Measurements from ENCODE around the gene KRTAP4-9.
A peak's percentile ranks its signal among the peaks of the same experiment; 100 is the strongest.
"Not testable (repeated sequence)": the region's sequence is repeated elsewhere in the genome, so short reads cannot be mapped to it uniquely, and the experiment has no call there.

The KRTAP4-9 gene

DNA sequence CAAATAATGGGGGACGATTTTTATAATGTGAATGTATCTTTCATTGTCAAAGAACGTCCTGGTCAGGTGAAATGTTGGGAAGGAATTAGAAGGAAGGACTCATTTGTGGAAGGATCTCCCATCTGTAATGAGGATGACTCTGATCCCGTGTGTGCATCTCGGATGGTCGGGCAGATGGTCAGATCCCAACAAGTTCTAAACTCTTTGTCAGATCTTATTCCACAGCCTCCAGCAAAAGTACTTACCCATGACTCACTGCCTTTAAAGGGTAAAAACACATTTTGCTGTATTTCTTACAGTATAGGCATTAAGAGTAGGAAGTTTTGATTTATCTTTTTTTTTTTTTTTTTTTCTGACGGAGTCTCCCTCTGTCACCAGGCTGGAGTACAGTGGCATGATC lies 6.7 kb upstream of the KRTAP4-9 start:
- TF ChIP-seq, protein P1, sequence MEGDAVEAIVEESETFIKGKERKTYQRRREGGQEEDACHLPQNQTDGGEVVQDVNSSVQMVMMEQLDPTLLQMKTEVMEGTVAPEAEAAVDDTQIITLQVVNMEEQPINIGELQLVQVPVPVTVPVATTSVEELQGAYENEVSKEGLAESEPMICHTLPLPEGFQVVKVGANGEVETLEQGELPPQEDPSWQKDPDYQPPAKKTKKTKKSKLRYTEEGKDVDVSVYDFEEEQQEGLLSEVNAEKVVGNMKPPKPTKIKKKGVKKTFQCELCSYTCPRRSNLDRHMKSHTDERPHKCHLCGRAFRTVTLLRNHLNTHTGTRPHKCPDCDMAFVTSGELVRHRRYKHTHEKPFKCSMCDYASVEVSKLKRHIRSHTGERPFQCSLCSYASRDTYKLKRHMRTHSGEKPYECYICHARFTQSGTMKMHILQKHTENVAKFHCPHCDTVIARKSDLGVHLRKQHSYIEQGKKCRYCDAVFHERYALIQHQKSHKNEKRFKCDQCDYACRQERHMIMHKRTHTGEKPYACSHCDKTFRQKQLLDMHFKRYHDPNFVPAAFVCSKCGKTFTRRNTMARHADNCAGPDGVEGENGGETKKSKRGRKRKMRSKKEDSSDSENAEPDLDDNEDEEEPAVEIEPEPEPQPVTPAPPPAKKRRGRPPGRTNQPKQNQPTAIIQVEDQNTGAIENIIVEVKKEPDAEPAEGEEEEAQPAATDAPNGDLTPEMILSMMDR (IDR thresholded peaks at IDR 0.05; ENCODE audit: poor library complexity, severe bottlenecking), result no peak
- H3K4me3 ChIP-seq (ENCODE audit: severe bottlenecking), result no peak overlapping the region
- DNase-seq (ENCODE audit: low spot score) (no peak), ATAC-seq (ENCODE audit: low read depth) (peak; percentile 81)
- H3K27me3 ChIP-seq (ENCODE audit: insufficient read depth, poor library complexity, severe bottlenecking), result no peaks in the 10 kb centered on the region
- no peaks in the 10 kb centered on the region for H3K36me3 ChIP-seq (ENCODE audit: low read depth)
- peaks cover 27% of the 10 kb centered on the region for H3K4me1 ChIP-seq (ENCODE audit: insufficient read depth, poor library complexity, severe bottlenecking)
- peak overlapping the region; percentile 89 for H3K27ac ChIP-seq (ENCODE audit: poor library complexity, severe bottlenecking)
- H3K9me3 ChIP-seq (ENCODE audit: severe bottlenecking), result peaks cover 3% of the 10 kb centered on the region

DNA sequence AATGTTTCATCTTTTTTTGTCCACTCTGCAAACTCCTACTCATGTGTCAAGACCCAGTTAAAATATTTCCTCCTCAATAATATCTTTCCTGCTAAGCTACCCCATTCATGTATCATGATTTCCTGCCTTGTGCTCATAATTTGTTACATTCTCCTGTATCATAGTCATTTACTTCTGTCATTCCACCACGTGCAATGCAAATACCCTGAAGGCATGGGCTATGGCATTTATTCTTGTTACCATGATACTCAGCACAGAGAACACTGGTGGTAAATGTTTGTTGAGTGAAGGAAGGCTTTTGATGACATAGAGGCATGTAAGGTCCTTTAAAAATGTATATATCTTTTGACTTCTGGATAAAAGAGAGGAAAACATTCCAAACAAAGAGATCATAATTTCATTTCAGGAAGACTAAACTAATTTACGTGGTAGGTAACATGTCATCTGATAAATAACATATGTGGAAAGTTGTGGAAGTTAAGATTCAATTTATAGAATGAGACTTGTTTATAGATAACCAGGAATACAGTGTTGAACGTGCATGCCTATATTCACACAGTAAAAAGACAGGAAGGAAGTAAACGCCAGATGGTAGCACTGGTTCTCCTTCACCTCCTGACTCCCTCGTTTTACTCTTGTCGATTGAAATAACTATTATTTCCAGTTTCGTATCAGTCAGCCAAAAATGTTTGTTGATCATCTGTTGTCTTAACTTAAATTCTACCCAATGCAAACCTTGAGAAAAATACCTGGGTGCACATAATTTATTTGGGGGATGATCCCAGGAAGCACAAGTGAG lies 5.3 kb upstream of the KRTAP4-9 start:
- not testable (repeated sequence) for H3K36me3 ChIP-seq (ENCODE audit: low read depth); DNase-seq (ENCODE audit: low spot score); H3K4me3 ChIP-seq (ENCODE audit: severe bottlenecking)

DNA sequence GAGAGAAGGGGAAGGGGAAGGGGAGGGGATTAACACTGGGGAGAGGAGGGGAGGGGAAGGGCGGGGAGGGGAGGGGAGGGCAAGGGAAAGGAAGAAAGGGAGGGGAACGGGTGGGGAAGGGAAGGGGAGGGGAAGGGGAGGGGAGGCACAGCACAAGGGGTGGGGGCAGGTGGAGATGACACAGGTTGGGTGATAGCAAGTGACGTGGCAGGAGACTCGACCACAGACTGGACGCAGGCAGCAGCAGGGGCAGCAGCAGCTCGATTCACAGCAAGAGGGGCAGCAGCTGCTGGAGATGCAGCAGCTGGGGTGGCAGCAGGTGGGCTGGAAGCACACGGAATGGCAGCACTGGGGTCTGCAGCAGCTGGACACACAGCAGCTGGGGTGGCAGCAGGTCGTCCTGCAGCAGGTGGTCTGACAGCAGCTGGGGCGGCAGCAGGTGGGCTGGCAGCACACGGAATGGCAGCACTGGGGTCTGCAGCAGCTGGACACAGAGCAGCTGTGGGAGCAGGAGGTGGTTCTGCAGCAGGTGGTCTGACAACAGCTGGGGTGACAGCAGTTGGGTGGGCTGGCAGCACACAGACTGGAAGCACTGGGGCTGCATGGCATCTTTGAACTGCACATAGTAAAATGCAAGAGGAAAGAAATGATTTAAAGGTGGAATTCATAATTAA lies 3.5 kb upstream of the KRTAP4-9 start, which contains the start of gene KRTAP4-16:
Gene KRTAP4-16, minus strand, starts transcription at position 624 of the 674 bp plus-strand sequence. Its CDS starts 0 bp downstream, at position 624.
- Histone ChIP-seq H3K27ac (ENCODE audit: poor library complexity, severe bottlenecking) (peak within 1 kb of the TSS; percentile 70), H3K4me1 (ENCODE audit: insufficient read depth, poor library complexity, severe bottlenecking) (peaks cover 33% of the 10 kb centered on the region), H3K9me3 (ENCODE audit: severe bottlenecking) (peaks cover 3% of the 10 kb centered on the region), H3K4me3 (ENCODE audit: severe bottlenecking) (no peak within 1 kb of the TSS), H3K36me3 (ENCODE audit: low read depth) (no peaks in the 10 kb centered on the region), H3K27me3 (ENCODE audit: insufficient read depth, poor library complexity, severe bottlenecking) (no peaks in the 10 kb centered on the region)
- DNase-seq (ENCODE audit: low spot score) (no peak), ATAC-seq (ENCODE audit: low read depth) (no peak)
- TF ChIP-seq, protein P1 (IDR thresholded peaks at IDR 0.05; ENCODE audit: poor library complexity, severe bottlenecking), result no peak

More for the DNA sequence above, 5.3 kb upstream of the KRTAP4-9 start:
- H3K4me1 ChIP-seq (ENCODE audit: insufficient read depth, poor library complexity, severe bottlenecking), result peaks cover 33% of the 10 kb centered on the region
- H3K27ac ChIP-seq (ENCODE audit: poor library complexity, severe bottlenecking), result peak overlapping the region; percentile 89
- ATAC-seq (ENCODE audit: low read depth), result peak; percentile 81
- not testable (repeated sequence) for H3K9me3 ChIP-seq (ENCODE audit: severe bottlenecking); H3K27me3 ChIP-seq (ENCODE audit: insufficient read depth, poor library complexity, severe bottlenecking)

DNA sequence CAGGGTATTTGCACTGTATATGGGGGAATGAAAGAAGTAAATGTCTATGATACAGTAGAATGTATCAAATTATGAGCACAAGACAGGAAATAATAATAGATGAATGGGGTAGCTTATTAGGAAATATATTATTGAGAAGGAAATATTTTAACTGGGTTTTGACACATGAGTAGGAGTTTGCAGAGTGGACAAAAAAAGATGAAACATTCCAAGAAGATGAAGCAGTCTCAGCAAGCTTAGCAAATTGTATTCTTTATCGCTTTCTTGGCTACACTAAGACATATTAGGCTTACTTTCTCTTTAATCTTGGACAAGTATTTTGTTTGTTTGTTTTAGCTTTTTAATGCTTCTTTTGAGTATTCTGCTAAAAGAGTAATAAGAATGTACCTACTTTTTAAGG lies 1.3 kb upstream of the KRTAP4-9 start:
- TF ChIP-seq, protein P1 (IDR thresholded peaks at IDR 0.05; ENCODE audit: poor library complexity, severe bottlenecking), result no peak
- H3K27me3 ChIP-seq (ENCODE audit: insufficient read depth, poor library complexity, severe bottlenecking), result no peaks in the 10 kb centered on the region
- peaks cover 26% of the 10 kb centered on the region for H3K4me1 ChIP-seq (ENCODE audit: insufficient read depth, poor library complexity, severe bottlenecking)
- DNase-seq (ENCODE audit: low spot score) (no peak), ATAC-seq (ENCODE audit: low read depth) (no peak)
- peaks cover 3% of the 10 kb centered on the region for H3K9me3 ChIP-seq (ENCODE audit: severe bottlenecking)
- H3K36me3 ChIP-seq (ENCODE audit: low read depth), result no peaks in the 10 kb centered on the region
- H3K4me3 ChIP-seq (ENCODE audit: severe bottlenecking), result no peak overlapping the region
- H3K27ac ChIP-seq (ENCODE audit: poor library complexity, severe bottlenecking), result peak overlapping the region; percentile 70

DNA sequence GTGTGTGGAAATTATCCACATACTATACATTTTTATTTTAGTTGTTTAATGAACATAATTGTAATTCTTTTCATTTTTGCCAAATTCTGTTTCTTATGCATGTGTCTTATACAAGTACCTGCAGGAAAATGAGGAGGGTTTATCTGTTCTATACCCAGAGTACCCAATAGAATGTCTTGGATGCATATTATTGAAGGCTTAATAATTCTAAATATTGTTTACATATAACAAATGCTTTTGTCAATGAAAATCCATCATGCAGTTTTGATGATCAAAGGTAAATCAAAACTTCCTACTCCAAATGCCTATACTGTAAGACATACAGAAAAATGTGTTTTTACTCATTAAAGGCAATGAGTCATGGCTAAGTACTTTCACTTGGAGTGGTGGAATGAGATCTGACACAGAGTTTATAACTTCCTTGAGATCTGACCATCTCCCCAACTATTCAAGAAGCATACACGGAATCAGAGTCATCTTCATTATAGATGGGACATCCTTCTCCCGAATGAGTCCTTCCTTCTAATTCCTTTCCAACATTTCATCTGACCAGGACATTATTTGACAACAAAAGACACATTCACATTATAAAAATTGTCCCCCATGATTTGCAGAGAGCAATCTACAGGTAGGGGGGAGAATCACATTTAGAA lies 677 bp upstream of the KRTAP4-9 start:
- H3K36me3 ChIP-seq (ENCODE audit: low read depth); DNase-seq (ENCODE audit: low spot score); H3K4me3 ChIP-seq (ENCODE audit: severe bottlenecking); H3K27me3 ChIP-seq (ENCODE audit: insufficient read depth, poor library complexity, severe bottlenecking); H3K9me3 ChIP-seq (ENCODE audit: severe bottlenecking): not testable (repeated sequence)
- ATAC-seq (ENCODE audit: low read depth), result peak; percentile 91
- H3K27ac ChIP-seq (ENCODE audit: poor library complexity, severe bottlenecking), result peak overlapping the region; percentile 70
- H3K4me1 ChIP-seq (ENCODE audit: insufficient read depth, poor library complexity, severe bottlenecking), result peaks cover 21% of the 10 kb centered on the region

Measured in RWPE2 (cell line).